Keratinocyte (primary cell): ENCODE measurements around the gene RAB3B. TPM values are rescaled to one million over a fixed set of nuclear protein-coding genes. Genes with fewer than 3 reads are reported as not detected.

Experiments used
- DNase-seq: peaks from one replicate; pipeline ENCODE4 v3.0.0-alpha.2; 2011; ENCODE audit warnings: low read depth, missing footprints, low spot score
- FAIRE-seq: peaks from 2 replicates; lab custom pipeline; 2011; peaks lifted over from hg19 to GRCh38; lab: Jason Lieb, UNC
- H2AFZ ChIP-seq: 2 replicates; pipeline ENCODE4 v1.6.0; 2012; ENCODE audit warnings: low read length, control low read depth, inconsistent platforms; ENCODE audit not compliant: control insufficient read depth
- H3K27ac ChIP-seq: 2 replicates; pipeline ENCODE4 v1.5.1; 2011; ENCODE audit warnings: low read length; ENCODE audit not compliant: control insufficient read depth, insufficient read depth
- H3K27me3 ChIP-seq: 3 replicates; pipeline ENCODE4 v1.6.0; 2011; ENCODE audit warnings: low read length; ENCODE audit not compliant: control insufficient read depth, insufficient read depth; ENCODE audit errors: extremely low read depth
- H3K36me3 ChIP-seq, 2 experiments: 2 replicates in 1 of 2; 3 replicates in 1 of 2; pipeline ENCODE4 v1.5.1; 2011; ENCODE audit warnings: low read length in 2 of 2, mild to moderate bottlenecking in 1 of 2; ENCODE audit not compliant: control insufficient read depth in 2 of 2, insufficient read depth in 2 of 2; ENCODE audit errors: extremely low read depth in 1 of 2
- H3K4me1 ChIP-seq: 3 replicates; pipeline ENCODE4 v1.5.1; 2011; ENCODE audit warnings: low read length; ENCODE audit not compliant: control insufficient read depth, insufficient read depth; ENCODE audit errors: extremely low read depth
- H3K4me2 ChIP-seq: 3 replicates; pipeline ENCODE4 v1.6.0; 2011; ENCODE audit warnings: low read depth, low read length; ENCODE audit not compliant: control insufficient read depth, insufficient read depth; ENCODE audit errors: extremely low read depth
- H3K4me3 ChIP-seq, 3 experiments: fragments of 200-600 bp in 1 of 3; sonication (generic) in 1 of 3; 2 replicates in 2 of 3; 3 replicates in 1 of 3; pipeline ENCODE4 v1.5.1; 2011 to 2016; ENCODE audit warnings: low read length in 3 of 3, mild to moderate bottlenecking in 3 of 3, control low read depth in 2 of 3, inconsistent platforms in 1 of 3, low read depth in 1 of 3, mixed read lengths in 1 of 3, mixed run types in 1 of 3, moderate library complexity in 1 of 3; ENCODE audit not compliant: control insufficient read depth in 2 of 3, insufficient read depth in 2 of 3; ENCODE audit errors: extremely low read depth in 1 of 3
- H3K79me2 ChIP-seq: 2 replicates; pipeline ENCODE4 v1.6.0; 2012; ENCODE audit warnings: low read length; ENCODE audit not compliant: control insufficient read depth, insufficient read depth
- H3K9ac ChIP-seq: 3 replicates; pipeline ENCODE4 v1.6.0; 2011; ENCODE audit warnings: low read length; ENCODE audit not compliant: control insufficient read depth, insufficient read depth; ENCODE audit errors: extremely low read depth
- H3K9me1 ChIP-seq: 3 replicates; pipeline ENCODE4 v1.6.0; 2011; ENCODE audit warnings: low read length; ENCODE audit not compliant: control insufficient read depth, insufficient read depth; ENCODE audit errors: extremely low read depth
- H3K9me3 ChIP-seq: 2 replicates; pipeline ENCODE4 v1.5.1; 2012; ENCODE audit warnings: low read depth, low read length; ENCODE audit not compliant: control insufficient read depth
- H4K20me1 ChIP-seq: 3 replicates; pipeline ENCODE4 v1.6.0; 2011; ENCODE audit warnings: low read length; ENCODE audit not compliant: control insufficient read depth, insufficient read depth; ENCODE audit errors: extremely low read depth
- EZH2 ChIP-seq: IDR thresholded peaks from one replicate; pipeline ENCODE4 v1.6.1; 2012; ENCODE audit warnings: inconsistent platforms, mild to moderate bottlenecking, low read length, moderate library complexity
- dilution Hi-C: fragments of 300-500 bp; cut with MboI; formaldehyde crosslinking; loops from one replicate; pipeline ENCODE4 v1.7.0; 2020; ENCODE audit warnings: low sequenced_read_pairs; ENCODE audit not compliant: extremely low pct_ligation_motif_present
- polyA plus RNA-seq, 5 experiments: library from polyadenylated mRNA; depleted of rRNA in 3 of 5; stranded (reverse) in 3 of 5; stranded (forward) in 1 of 5; unstranded in 1 of 5; fragments of >200 nt; gene quantifications; 1 replicate in 1 of 5; 2 replicates in 3 of 5; 3 replicates in 1 of 5; pipeline versions ENCODE4 v1.2.1 to v1.2.3, GENCODE V29; 2011 to 2012; ENCODE audit warnings: missing spikeins in 2 of 5, low read depth in 1 of 5, low replicate concordance in 1 of 5
- TF ChIP-seq, protein P1 (sequence below), 3 experiments: IDR thresholded peaks in 1 of 3; conservative IDR thresholded peaks in 1 of 3; optimal IDR thresholded peaks in 1 of 3; 2 replicates in 2 of 3; 3 replicates in 1 of 3; pipeline versions ENCODE3 to v1.5.1; 2011; ENCODE audit warnings: low read length in 3 of 3, mild to moderate bottlenecking in 3 of 3, moderate library complexity in 2 of 3, control low read depth in 1 of 3, inconsistent platforms in 1 of 3; ENCODE audit not compliant: insufficient read depth in 2 of 3; ENCODE audit errors: extremely low read depth in 1 of 3

Gene RAB3B
- polyA plus RNA-seq, 1 donor (not counting 4 experiments of a cell fraction or from before 2014, with no cell fraction given): 2.6 TPM

DNA sequence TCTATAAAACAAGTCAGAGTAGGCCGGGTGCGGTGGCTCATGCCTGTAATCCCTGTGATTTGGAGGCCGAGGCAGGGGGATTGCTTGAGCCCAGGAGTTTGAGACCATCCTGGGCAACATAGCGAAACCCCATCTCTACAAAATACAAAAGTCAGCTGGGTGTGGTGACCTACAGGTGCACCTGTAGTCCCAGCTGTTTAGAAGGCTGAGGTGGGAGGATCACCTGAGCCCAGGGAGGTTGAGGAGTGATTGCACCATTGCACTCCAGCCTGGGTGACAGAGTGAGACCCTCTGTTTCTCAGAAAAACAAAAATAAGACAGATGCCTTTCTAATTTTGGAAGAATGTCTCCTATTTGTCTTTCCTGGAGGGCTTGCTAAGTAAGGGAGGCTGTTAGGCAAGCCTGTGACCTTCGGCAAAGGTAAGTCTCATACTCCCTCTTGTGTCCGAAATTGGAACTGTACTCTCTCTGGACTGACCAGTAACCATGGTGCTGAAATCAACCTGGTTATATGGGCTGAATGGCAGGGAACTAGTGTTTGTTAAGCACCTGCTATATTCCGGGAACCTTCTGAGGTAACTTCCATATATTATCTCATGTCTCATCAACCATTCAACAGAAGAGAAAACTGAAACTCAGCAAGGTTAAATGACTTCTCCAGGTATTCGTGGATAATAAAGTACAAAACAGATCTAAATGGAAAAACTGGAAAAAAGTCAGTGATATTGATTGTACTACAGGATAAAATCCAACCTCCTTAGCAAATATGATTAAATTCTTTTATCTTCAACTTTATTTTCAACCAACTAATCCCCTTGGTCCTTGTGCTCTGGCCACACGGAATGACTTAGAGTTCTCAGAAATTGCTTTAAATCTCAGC is 11.8 kb upstream of the RAB3B start:
- H3K4me1 ChIP-seq: peaks cover 22% of the 10 kb centered on the region
- no peaks in the 10 kb centered on the region for H3K36me3 ChIP-seq
- FAIRE-seq (peak; percentile 85), DNase-seq (peak; percentile 78)
- no peaks in the 10 kb centered on the region for H4K20me1 ChIP-seq
- dilution Hi-C loops: no loop called here
- no peak overlapping the region for H3K9ac ChIP-seq
- TF ChIP-seq, protein P1, sequence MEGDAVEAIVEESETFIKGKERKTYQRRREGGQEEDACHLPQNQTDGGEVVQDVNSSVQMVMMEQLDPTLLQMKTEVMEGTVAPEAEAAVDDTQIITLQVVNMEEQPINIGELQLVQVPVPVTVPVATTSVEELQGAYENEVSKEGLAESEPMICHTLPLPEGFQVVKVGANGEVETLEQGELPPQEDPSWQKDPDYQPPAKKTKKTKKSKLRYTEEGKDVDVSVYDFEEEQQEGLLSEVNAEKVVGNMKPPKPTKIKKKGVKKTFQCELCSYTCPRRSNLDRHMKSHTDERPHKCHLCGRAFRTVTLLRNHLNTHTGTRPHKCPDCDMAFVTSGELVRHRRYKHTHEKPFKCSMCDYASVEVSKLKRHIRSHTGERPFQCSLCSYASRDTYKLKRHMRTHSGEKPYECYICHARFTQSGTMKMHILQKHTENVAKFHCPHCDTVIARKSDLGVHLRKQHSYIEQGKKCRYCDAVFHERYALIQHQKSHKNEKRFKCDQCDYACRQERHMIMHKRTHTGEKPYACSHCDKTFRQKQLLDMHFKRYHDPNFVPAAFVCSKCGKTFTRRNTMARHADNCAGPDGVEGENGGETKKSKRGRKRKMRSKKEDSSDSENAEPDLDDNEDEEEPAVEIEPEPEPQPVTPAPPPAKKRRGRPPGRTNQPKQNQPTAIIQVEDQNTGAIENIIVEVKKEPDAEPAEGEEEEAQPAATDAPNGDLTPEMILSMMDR (optimal IDR thresholded peaks at IDR 0.05 in 1 of 3, IDR thresholded peaks at IDR 0.05 in 1 of 3, conservative IDR thresholded peaks at IDR 0.05 in 1 of 3; ENCODE audit: extremely low read depth in 1 of 3, insufficient read depth in 2 of 3, low read length in 3 of 3): peak; percentile 80 to 97 (median 97)
- no peak for TF ChIP-seq EZH2
- H3K4me3 ChIP-seq: no peak overlapping the region
- no peaks in the 10 kb centered on the region for H3K27me3 ChIP-seq
- H3K9me1 ChIP-seq: no peaks in the 10 kb centered on the region
- no peak overlapping the region for H3K27ac ChIP-seq
- no peaks in the 10 kb centered on the region for H3K9me3 ChIP-seq
- H2AFZ ChIP-seq: no peak overlapping the region
- H3K79me2 ChIP-seq: no peaks in the 10 kb centered on the region
- H3K4me2 ChIP-seq: no peak overlapping the region

DNA sequence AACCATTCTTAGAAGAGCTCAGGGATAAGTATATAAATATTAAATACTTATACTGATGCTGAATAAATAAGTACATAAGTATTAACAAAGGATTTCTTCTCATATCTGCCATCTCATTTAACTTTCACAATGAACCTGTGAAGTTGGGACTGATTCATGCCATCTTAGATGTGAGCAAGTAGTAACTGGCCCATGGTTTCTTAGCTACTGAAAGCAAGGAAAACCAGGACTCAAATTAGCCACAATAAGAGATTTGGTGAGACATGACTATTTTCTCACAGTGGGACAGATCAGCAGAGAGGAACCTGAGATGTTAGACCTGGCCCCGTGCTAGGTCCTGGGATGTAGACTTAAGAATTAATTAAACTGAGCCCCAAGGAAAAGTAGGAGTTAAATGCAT is 8.2 kb upstream of the RAB3B start:
- Histone ChIP-seq H3K27me3 (no peaks in the 10 kb centered on the region), H3K36me3 (no peaks in the 10 kb centered on the region), H2AFZ (no peak overlapping the region), H3K4me2 (no peak overlapping the region), H3K79me2 (no peaks in the 10 kb centered on the region), H3K9me1 (no peaks in the 10 kb centered on the region), H3K9me3 (no peaks in the 10 kb centered on the region), H3K9ac (no peak overlapping the region), H3K4me3 (no peak overlapping the region), H3K4me1 (peaks cover 11% of the 10 kb centered on the region), H4K20me1 (no peaks in the 10 kb centered on the region), H3K27ac (no peak overlapping the region)
- dilution Hi-C loops: no loop called here
- TF ChIP-seq, protein P1 (optimal IDR thresholded peaks at IDR 0.05 in 1 of 3, IDR thresholded peaks at IDR 0.05 in 1 of 3, conservative IDR thresholded peaks at IDR 0.05 in 1 of 3; ENCODE audit: extremely low read depth in 1 of 3, insufficient read depth in 2 of 3, low read length in 3 of 3): no peak
- no peak for TF ChIP-seq EZH2
- DNase-seq: no peak
- no peak for FAIRE-seq
